HG02588 (cell line): ENCODE measurements around the gene SIN3A.
"Not testable (repeated sequence)": the region's sequence is repeated elsewhere in the genome, so short reads cannot be mapped to it uniquely, and the experiment has no call there.

ENCODE experiments used
- ATAC-seq: cut with Tn5 transposase; IDR thresholded peaks from one replicate; pipeline ENCODE4 v1.9.1; 2021; ENCODE audit warnings: mild to moderate bottlenecking, moderate library complexity; ENCODE audit not compliant: unreplicated experiment

Gene SIN3A

GRCh38 chr15:75339531-75340240, 111.8 kb downstream of the SIN3A start:
- ATAC-seq: no peak

- ATAC-seq: no peak
Observed at GRCh38 chr15:75338661-75339240, 112.7 kb downstream of the SIN3A start.

GRCh38 chr15:75335705-75336355, 115.7 kb downstream of the SIN3A start, which contains the start of gene COMMD4:
COMMD4 (plus strand) TSS chr15:75336063; CDS start chr15:75336090, 27 bp downstream.
- peak; percentile 68 for ATAC-seq

- no peak for ATAC-seq
Observed at GRCh38 chr15:75335313-75335704, 116.2 kb downstream of the SIN3A start.

GRCh38 chr15:75333654-75334419, 117.7 kb downstream of the SIN3A start:
- not testable (repeated sequence) for ATAC-seq

- ATAC-seq: not testable (repeated sequence)
Observed at GRCh38 chr15:75332093-75332492, 119.4 kb downstream of the SIN3A start.

- ATAC-seq: no peak
Observed at GRCh38 chr15:75329571-75329970, 121.9 kb downstream of the SIN3A start.

GRCh38 chr15:75328493-75329314, 122.8 kb downstream of the SIN3A start:
- no peak for ATAC-seq

GRCh38 chr15:75327491-75327890, 124.0 kb downstream of the SIN3A start:
- ATAC-seq: no peak

GRCh38 chr15:75327005-75327404, 124.5 kb downstream of the SIN3A start:
- ATAC-seq: no peak

GRCh38 chr15:75325922-75326321, 125.6 kb downstream of the SIN3A start:
- no peak for ATAC-seq

GRCh38 chr15:75321711-75322110, 129.8 kb downstream of the SIN3A start:
- no peak for ATAC-seq
